Measurements from ENCODE around the gene GLYAT.

DNA sequence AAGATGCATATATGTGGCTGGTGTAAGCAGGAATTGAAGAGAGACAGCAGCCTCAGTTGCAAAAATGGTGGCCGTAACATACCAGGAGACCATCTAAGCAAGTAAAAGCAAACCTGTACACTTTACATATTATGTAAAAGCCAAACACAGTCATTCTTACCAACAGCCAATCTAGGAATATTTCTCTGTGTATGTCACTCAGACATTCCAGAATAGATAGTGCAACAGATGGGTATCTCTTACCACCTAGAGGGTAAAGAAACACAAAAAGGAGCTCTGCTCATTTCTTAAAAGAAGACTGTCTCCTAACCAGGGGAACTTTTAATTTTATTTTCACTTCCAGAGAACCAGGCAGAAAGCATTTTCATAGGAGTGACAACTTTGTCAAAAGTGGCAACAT is 38.7 kb downstream of the GLYAT start:
- TF ChIP-seq, protein P1, sequence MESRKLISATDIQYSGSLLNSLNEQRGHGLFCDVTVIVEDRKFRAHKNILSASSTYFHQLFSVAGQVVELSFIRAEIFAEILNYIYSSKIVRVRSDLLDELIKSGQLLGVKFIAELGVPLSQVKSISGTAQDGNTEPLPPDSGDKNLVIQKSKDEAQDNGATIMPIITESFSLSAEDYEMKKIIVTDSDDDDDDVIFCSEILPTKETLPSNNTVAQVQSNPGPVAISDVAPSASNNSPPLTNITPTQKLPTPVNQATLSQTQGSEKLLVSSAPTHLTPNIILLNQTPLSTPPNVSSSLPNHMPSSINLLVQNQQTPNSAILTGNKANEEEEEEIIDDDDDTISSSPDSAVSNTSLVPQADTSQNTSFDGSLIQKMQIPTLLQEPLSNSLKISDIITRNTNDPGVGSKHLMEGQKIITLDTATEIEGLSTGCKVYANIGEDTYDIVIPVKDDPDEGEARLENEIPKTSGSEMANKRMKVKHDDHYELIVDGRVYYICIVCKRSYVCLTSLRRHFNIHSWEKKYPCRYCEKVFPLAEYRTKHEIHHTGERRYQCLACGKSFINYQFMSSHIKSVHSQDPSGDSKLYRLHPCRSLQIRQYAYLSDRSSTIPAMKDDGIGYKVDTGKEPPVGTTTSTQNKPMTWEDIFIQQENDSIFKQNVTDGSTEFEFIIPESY (IDR thresholded peaks at IDR 0.05; ENCODE audit: extremely low read depth, insufficient replicate concordance, low read length): no peak
- no peak for TF ChIP-seq POLR2A (IDR thresholded peaks at IDR 0.05; ENCODE audit: borderline replicate concordance, extremely low read depth, insufficient read depth, insufficient read length)
- no peak for TF ChIP-seq RAD21 (IDR thresholded peaks at IDR 0.05; ENCODE audit: low read depth)
- TF ChIP-seq SP1 (IDR thresholded peaks at IDR 0.05; ENCODE audit: low read depth): no peak
- TF ChIP-seq, protein P2, sequence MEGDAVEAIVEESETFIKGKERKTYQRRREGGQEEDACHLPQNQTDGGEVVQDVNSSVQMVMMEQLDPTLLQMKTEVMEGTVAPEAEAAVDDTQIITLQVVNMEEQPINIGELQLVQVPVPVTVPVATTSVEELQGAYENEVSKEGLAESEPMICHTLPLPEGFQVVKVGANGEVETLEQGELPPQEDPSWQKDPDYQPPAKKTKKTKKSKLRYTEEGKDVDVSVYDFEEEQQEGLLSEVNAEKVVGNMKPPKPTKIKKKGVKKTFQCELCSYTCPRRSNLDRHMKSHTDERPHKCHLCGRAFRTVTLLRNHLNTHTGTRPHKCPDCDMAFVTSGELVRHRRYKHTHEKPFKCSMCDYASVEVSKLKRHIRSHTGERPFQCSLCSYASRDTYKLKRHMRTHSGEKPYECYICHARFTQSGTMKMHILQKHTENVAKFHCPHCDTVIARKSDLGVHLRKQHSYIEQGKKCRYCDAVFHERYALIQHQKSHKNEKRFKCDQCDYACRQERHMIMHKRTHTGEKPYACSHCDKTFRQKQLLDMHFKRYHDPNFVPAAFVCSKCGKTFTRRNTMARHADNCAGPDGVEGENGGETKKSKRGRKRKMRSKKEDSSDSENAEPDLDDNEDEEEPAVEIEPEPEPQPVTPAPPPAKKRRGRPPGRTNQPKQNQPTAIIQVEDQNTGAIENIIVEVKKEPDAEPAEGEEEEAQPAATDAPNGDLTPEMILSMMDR (IDR thresholded peaks at IDR 0.05 in 2 of 3, conservative IDR thresholded peaks at IDR 0.05 in 1 of 3; ENCODE audit: borderline replicate concordance in 1 of 3, insufficient read depth in 1 of 3, low read depth in 2 of 3, low read length in 2 of 3): no peak

Measured in HCT116 (cell line).